ENCODE results near the gene INPP4A.

The INPP4A gene

GRCh38 chr2:98473995-98474780 lies 29.5 kb downstream of the INPP4A start:
- no peak overlapping the region for H3K4me3 ChIP-seq (ENCODE audit: low read depth, low read length)
- TF ChIP-seq CTCF (IDR thresholded peaks at IDR 0.05; ENCODE audit: low read depth, low read length), result no peak

- no peak overlapping the region for H3K4me3 ChIP-seq (ENCODE audit: low read depth, low read length)
These were observed 30.4 kb downstream of the INPP4A start for GRCh38 chr2:98474979-98475632.

GRCh38 chr2:98476192-98476868 lies 31.7 kb downstream of the INPP4A start:
- no peak overlapping the region for H3K4me3 ChIP-seq (ENCODE audit: low read depth, low read length)
- no peak for TF ChIP-seq CTCF (IDR thresholded peaks at IDR 0.05; ENCODE audit: low read depth, low read length)

More at GRCh38 chr2:98474979-98475632, 30.4 kb downstream of the INPP4A start:
- no peak for TF ChIP-seq CTCF (IDR thresholded peaks at IDR 0.05; ENCODE audit: low read depth, low read length)

- no peak overlapping the region for H3K4me3 ChIP-seq (ENCODE audit: low read depth, low read length)
- no peak for TF ChIP-seq CTCF (IDR thresholded peaks at IDR 0.05; ENCODE audit: low read depth, low read length)
These were observed 32.4 kb downstream of the INPP4A start for GRCh38 chr2:98477036-98477435.

GRCh38 chr2:98477506-98477905 lies 32.8 kb downstream of the INPP4A start:
- H3K4me3 ChIP-seq (ENCODE audit: low read depth, low read length), result no peak overlapping the region
- TF ChIP-seq CTCF (IDR thresholded peaks at IDR 0.05; ENCODE audit: low read depth, low read length), result no peak

- no peak overlapping the region for H3K4me3 ChIP-seq (ENCODE audit: low read depth, low read length)
- TF ChIP-seq CTCF (IDR thresholded peaks at IDR 0.05; ENCODE audit: low read depth, low read length), result no peak
These were observed 33.5 kb downstream of the INPP4A start for GRCh38 chr2:98478088-98478551.

All from WI38 (cell line).